ENCODE measurements around the gene ATP6V0D1.
A peak's percentile ranks its signal among the peaks of the same experiment; 100 is the strongest.
"Not testable (repeated sequence)": the region's sequence is repeated elsewhere in the genome, so short reads cannot be mapped to it uniquely, and the experiment has no call there.

ATP6V0D1 gene

DNA sequence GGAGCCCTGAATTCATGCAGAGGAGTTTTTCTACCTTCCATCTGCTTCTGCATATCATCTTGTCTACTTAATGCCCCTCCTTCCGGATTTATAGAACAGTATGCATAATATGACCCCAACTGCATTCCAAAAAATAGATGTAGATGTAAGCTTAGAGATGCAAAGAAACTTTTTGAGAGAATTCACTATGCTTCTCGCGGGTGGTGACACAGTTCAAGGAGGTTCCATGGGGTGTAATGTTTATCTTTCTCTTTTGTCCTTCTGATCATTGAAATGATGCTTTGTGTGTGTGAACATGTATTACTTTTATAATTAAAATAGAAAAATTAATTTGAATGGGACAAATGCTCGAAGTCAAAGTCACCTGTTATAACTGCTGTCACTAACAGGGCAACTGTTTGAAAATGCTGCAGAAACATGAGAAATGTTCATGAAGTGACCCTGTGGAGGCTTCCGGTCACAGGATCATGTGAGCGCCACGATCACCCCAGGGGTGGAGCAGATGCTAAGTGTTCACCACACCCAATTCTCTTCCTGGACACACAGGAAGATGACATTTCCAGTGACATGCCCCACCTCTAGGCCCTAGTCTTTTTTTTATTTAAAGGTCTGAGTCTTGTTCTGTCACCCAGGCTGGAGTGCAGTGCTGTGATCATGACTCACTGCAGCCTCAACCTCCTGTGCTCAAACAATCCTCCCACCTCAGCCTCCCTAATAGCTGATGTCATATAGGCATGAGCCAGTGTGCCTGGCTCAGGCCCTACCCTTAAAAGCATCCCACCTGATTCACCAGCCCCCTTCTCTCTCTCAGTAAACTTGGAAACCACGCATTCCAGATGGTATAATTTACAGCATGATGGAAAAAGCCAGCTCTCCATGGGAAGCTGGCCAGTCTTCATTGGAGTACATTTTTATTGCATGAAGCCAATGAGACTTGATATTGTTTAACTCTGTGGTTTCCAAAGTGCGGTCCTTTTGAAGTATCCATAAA lies 23.4 kb upstream of the ATP6V0D1 start:
- DNase-seq (ENCODE audit: low read depth) = no peak

DNA sequence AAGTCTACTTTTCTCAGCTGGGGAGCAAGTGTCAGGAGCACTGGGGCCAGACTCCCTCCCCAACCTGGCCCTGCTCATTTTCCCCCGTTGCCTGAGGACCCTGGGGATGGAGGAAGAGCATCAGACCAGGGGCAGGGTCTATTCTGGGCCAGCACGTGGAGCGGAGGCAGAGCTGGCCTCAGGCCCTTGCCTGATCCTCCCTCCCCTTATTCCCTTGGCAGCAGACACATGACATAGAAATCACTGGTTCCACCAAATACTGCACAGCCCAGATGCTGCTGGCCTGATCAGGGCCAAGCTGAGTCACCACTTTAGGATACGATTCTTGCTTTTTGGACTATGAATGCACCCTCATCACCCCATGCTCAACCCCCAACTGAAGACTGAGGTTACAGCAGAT lies 18.1 kb upstream of the ATP6V0D1 start:
- no peak for DNase-seq (ENCODE audit: low read depth)

DNA sequence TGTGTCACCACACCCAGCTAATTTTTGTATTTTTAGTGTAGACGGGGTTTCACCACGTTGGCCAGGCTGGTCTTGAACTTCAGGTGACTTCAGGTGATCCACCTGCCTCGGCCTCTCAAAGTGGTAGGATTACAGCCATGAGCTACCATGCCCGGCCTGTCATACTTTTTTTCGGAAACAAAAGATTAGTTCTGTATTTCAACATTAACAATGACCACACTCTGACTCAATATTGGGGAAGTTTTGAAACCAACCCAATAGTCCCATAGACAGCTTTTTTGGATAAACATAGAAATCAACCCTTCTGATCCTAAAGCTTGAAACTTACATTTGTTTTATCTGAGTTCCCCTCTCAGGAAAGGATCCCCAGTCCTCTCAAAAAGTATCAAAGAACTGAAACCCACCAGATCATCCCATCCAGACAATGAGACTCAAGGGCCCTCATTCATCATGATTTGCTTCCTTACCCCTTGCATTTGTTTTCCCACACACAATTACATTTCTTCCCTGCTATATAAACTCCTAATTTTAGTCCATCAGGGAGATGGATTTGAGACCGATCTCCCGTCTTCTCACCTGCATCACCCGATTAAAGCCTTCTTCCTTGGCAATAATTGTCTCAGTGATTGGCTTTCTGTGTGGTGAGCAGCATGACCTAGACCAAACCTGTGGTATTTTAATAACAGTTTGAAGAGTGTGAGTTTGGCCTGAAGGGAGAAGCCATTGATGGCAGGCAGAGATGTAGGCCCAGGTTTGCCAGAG lies 9.6 kb upstream of the ATP6V0D1 start:
- DNase-seq (ENCODE audit: low read depth) = no peak

DNA sequence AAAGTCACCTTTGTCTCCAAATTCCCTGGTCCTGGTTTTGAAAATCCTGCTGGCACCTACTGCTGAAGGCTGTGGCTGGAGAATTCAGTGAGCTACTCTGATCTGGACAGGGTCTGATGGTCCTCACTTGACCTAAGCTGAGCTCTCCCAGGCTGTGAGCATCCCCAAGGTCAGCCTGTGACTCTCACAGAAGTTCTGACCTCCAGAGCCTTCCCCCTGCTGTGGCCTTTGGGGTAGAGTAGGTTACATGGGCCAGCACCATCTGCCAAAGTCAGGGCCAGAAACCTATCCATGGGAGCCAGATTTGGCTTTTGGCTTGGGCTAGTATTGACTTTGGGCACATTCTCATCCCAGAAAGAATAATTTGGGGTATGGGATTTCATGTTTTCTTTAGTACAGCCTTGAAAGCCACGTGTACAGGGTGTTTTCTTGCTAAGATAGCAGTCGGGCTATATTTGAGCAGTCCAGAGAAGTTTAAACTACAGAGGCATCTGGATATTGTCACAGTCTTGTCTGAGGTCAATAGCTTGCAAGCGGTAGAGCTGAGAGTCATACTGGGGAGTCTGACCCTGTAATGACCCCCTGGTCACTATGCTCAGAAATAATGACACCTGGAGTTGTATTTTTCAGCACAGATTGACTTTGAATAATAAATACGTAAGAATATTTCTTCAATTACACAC lies 8.6 kb upstream of the ATP6V0D1 start:
- no peak for DNase-seq (ENCODE audit: low read depth)

DNA sequence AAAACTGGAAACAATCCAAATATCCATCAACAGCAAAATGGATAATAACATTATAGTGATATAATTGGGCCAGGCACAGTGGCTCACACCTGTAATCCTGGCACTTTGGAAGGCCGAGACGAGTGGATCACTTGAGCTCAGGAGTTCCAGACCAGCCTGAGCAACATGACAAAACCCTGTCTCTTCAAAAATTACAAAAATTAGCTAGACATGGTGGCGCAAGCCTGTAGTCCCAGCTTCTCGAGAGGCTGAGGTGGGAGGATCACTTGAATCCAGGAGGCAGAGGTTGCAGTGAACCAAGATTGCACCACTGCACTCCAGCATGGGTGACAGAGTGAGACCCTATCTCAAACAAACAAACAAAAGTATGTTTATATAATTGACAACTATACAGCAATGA lies 6.6 kb upstream of the ATP6V0D1 start:
- DNase-seq (ENCODE audit: low read depth) = not testable (repeated sequence)

DNA sequence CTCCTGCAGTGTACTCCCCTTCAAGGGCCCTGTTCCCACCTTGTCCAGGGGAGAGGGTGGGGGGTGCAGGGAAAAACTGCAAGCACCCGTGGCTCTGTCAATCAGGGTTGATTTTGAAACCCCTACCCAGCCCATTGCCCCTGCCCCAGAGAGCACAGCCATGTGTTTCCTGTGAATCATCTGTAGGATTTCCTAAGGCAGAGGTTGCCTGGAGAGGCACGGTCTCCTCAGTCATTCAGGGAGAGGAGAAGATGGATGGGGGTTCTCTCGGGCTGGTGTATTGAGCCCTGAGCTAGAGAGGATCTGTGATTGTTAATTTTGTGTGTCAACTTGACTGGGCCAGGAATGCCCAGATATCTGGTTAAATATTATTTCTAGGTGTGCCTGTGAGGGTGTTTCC lies 5.8 kb upstream of the ATP6V0D1 start:
- DNase-seq (ENCODE audit: low read depth) = no peak

DNA sequence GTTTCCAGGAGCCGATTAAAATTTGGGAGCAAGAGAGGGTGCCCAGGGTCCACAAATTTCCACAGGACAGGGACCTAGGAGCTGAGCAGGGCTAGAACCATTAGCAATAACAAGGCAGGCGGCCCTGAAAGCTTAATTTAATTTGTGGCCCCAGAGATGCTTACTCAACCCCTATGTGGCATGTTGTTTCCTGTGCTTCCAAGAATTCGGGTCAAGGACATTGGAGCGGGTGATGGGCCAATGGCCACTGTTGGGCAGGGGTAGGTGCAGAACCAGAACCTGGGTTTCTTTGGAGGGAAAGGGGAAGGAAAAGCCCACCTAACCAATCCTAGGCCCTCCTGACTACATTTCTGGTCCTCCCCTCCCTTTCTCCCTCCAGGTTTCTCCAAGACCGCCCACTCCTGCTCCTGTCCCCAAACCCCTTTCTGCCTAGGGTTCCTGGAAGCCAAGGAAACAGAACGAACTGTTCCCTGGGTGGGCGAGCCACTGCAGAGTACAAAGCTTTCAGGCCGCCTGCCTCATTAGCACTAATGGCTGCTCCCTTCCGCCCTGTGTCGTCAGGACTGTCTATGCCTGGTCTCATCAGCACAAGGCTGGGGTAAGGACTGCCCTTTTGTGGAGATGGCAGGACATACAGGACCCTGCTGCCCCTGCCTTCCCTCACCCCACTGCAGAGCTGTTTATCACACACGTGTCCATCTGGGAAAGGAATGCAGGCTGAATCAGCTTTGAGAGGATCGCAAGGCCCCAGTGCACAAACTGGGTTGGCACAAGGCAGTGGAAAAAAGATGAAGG lies 3.0 kb upstream of the ATP6V0D1 start:
- no peak for DNase-seq (ENCODE audit: low read depth)

DNA sequence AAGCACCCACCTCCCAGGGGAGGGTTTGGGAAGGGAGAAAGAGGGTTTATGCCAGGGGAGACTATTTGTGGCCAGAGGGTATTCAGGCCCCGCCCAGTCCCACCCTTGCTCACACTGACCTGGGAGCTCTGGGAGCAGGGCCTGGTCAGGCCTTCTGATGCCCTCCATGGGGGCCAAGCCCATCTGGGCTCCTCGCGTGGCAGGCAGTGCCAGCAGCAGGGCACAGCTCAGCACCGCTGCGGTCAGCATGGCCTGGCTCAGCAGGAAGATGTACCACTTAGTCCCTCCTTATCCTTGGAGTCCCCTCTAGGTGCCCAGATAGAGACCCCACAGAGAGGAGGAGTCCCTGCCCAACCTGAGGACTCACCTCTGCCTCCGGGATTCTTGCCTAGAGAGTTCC lies 2.2 kb upstream of the ATP6V0D1 start, which contains the start of gene AGRP:
TSS of gene AGRP (minus strand) at position 398 of the 400 bp plus-strand sequence. CDS start at position 249, 149 bp downstream.
- DNase-seq (ENCODE audit: low read depth) = no peak

DNA sequence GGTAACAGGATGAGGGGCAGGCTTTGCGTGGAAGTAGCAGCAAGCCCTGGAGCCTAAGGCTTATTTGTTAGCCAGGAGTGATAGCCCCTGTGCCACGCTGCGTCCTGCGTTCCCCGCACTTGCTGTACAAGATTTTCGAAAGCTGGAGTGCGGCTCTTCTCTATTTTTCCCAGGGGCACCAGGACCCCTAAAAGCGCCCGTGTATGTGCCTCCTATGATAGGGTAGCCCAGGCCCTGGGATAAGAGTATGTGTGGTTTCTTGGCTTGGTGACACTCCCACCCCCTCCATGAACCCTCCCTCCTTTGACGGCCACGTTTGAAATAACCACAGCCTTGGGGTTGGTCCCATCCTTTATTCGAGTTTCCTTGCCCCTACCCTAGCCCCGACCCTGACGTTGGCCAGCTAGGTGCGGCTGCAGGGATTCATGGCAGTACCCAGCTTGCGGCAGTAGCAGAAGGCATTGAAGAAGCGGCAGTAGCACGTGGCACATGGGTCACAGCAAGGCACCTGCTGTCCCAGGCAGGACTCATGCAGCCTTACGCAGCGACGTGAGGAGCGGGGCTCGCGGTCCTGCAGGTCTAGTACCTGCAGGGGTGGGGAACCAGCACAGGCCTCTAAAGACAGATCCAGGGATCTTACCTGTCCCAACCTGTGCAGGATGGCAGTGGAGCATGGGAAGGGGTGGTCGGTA lies 1.4 kb upstream of the ATP6V0D1 start:
- DNase-seq (ENCODE audit: low read depth) = no peak

DNA sequence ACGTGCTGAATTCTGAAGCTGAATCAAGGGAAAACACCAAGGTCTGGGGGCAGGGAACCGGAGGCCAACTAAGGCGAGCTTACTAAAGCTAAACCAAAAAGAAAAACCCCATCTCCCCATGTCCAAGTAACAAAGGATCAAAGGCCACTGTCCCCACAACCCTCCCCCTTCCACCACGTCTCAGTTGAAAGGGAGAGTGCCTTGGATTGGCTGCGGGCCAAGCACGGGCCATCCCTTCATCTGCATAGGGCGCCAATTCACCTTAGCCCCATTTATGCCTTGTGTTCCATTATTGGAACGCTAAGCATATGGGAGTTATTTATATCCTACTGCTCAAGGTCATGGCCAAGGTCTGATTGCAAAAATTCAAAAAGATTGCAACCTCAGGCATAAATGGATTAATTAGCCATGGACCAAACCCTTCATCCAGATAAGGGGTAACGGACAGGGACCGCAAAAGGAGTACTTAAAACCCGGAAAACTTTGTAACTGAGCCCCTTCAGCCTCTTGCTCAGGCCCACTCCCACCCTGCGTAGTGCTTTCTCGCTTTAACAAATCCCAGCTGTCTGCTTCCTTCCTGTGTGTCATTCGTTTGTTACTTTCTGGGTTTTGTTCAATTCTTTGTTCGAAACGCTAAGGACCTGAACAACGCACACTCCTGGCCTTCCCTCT lies 740 bp upstream of the ATP6V0D1 start:
- peak; percentile 9 for DNase-seq (ENCODE audit: low read depth)

DNA sequence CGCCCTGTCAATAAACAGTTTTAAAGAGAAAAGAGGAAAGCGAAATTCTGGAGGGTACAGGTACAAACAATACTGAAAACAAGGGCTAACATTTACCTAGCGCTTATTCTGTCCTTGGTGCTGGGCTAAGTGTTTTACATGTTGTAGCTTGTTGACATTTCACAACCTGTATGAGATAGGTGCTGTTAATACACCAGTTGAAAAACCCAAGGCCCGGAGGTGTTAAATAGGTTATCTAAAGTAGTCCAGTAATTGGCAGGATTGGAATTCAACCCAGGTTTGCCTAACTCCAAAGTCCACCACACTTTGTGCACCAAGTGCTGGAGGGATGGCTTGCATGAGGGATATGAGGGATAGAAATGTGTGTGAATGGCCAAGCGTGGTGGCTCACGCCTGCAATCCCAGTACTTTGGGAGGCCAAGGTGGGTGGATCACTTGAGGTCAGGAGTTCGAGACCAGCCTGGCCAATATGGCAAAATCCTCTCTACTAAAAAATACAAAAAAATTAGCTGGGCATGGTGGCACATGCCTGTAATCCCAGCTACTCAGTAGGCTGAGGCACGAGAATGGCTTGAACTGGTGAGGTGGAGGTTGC lies 2.9 kb downstream of the ATP6V0D1 start:
- DNase-seq (ENCODE audit: low read depth) = no peak

DNA sequence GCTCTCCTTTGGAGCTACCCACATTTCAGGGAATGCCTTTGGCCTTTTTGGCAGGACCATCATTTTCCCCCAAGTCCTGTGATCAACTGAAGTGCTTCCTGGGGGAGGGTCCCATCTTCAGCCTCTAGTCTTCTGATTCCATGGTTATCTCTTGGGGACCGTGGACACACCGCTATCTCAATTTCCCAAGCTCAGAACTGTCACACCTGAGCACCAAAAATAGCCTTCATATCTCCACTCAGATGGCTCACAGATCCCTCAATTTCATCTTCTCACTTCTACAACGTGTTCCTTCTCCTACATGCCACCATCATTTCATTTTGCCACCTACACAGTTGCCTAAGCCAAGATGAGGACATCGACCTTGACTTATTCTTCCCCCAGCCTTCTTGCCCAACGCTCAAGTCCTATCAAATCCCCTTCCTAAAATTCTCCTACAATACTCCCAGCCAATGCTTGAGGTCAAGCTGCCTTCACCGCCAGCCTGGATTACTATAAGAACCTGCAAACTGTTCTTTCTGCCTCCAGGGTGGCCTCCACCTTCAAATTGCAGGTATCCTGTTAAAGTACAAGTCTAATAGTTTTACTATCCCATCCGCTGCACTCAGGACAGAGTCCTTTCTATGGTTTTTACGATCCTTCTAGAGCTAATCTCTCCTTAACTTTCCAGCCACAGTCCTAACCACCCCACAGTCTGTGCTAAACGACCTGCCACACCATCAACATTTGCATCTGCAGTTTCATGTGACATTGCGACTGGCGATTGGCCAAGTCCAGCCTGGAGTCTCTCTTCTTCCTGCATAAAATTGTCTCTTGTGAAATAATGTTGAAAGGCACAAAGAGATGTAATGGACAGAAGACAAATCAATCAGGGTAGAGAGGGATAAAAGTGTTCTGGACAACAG lies 6.2 kb downstream of the ATP6V0D1 start:
- DNase-seq (ENCODE audit: low read depth) = no peak

DNA sequence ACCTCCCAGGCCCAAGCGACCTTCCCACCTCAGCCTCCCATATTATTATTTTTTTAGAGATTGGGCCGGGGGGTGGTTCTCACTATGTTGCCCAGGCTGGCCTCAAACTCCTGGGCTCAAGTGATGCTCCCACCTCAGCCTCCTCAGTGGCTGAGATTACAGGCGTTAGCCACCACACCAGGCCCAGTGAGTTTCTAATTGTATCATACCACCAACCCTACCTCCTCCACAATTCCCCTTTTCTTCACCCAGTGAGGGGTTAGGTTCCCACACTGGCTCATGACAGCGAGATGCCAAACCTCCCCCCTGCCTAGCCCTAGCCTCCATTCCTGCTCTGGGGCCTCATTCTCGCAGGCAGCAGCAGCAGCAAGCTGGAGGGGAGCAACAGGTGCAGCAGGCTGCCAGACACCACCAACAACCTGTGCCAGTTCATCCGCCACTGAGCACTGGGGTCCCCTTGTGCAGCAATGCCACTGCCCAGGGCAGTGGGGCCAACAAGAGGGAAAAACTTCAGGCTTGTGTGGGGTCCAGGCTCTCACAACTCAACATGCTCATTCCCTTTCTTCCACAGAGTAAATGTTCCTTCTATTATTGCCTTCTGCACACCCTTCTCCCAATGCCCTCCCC lies 9.1 kb downstream of the ATP6V0D1 start:
- no peak for DNase-seq (ENCODE audit: low read depth)

DNA sequence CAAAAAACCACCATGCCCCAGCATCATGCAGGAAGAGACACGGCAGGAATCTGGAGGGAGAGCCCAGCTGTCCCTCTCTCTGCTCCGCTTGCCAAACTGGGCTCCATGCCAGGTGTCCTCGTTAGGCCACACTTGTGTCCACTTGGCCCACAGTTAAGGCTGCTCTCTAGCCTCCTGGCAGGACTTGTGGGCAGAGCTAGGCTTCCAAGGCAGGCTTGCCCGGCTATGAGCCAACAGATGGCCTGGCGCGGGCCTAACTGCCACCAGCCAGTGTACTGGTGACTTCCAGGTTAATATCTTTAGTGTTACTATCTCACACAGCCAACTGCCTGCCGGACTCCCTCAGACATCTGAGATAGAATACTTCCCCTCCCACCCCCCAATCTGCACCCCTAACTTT lies 10.6 kb downstream of the ATP6V0D1 start:
- DNase-seq (ENCODE audit: low read depth) = no peak

DNA sequence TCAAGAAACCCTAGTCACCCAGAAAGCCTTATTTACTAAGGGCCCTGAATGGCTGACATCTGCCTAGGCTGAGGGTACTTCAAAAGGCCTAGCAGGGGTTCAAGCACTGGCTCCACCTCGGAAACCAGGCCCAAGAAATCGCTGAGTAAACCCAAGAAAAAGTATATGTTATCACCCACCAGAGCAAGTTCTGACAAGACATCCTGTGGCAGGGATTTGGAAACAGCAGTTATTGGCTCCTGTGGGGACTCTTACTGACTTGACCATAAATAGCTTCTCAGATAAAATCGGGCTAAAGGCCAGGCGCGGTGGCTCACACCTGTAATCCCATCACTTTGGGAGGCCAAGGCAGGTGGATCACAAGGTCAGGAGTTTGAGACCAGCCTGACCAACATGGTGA lies 12.2 kb downstream of the ATP6V0D1 start:
- DNase-seq (ENCODE audit: low read depth) = no peak

DNA sequence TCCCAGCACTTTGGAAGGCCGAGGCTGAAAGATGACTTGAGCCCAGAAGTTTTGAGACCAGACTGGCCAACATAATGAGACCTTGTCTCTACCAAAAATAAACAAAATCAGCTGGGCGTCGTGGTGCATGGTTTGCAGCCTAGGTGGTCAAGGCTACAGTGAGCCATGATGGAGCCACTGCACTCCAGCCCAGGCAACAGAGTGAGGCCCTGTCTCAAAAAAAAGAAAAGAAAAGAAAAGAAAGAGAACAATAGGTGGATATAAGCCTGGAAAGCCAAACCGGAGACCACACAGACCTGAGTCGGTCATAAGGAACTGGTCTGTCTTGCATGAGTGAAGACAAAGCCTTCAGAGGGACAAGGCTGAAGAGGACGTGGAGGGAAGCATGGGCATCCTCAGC lies 14.4 kb downstream of the ATP6V0D1 start:
- no peak for DNase-seq (ENCODE audit: low read depth)

DNA sequence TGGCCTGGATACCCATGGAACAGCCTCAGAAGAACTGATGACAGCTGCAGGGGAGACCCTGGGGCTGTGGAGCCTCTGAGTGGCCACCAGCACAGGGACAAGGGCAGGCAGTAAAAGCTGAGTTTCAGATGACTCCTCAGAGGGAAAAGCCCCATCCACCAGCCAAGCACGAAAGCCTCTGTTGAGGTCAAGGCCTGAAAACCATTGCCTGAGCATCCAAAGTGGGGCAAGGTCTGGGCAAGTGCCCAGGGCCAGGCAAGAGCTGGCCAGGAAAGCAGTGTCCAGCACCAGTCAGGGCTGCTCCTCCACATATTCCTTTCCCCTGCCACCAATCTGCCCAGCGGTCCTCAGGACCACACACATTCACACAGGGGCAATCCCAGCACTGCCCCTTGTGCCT lies 16.4 kb downstream of the ATP6V0D1 start:
- DNase-seq (ENCODE audit: low read depth) = no peak

DNA sequence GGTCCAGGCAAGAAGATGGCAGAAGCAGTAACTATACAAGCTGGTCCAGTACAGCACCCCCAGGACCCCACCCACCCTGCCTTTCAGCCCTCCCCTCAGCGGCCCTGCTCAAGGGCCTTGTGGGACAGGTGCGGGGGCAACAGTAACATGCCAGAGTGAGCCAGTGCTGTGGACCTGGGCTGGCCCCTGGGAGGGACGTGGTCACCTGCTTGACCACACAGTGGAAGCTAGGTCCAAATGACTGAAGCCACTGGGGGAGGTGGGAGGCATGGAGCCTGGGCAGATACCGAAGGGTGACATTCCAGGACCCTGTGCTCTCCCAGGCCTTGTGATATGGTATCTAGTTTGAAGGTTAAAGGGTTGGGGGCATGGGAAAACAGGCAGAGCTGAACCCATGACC lies 17.3 kb downstream of the ATP6V0D1 start:
- DNase-seq (ENCODE audit: low read depth) = no peak

DNA sequence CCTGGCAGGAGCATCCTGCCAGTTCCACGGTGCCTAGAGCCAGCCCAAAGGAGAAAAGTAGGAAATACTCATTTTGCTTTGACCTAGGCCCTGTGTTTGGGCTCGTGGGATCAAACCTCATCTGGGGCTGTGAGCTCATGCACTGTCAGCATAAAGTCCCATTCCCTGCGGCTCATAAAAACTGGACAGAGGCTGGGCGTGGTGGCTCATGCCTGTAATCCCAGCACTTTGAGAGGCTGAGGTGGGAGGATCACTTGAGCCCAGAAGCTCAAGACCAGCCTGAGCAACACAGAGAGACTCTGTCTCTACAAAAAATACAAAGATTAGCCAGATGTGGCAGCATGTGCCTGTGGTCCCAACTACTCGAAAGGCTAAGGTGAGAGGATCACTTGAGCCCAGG lies 17.9 kb downstream of the ATP6V0D1 start:
- DNase-seq (ENCODE audit: low read depth) = no peak
